HepG2 (cell line): Measurements from ENCODE around the gene PTGER3. TPM values are rescaled to one million over a fixed set of nuclear protein-coding genes. Genes with fewer than 3 reads are reported as not detected.

ENCODE experiments used
- ATAC-seq: fragments of 200-7000 bp; cut with Tn5 transposase; 3 replicates; pipeline ENCODE4 v1.9.1; 2020; ENCODE audit warnings: mild to moderate bottlenecking, moderate library complexity
- BruUV-seq: library from RNA; stranded (reverse); fragments of 400-500 nt; replicated peaks from 2 replicates; lab custom pipeline; 2021; lab: Mats Ljungman, UMichigan
- CTCF ChIA-PET: fragments of 300-600 bp; formaldehyde crosslinking; extraction: SDS; loops from one replicate; lab custom pipeline; 2021; ENCODE audit warnings: low total read pairs, inconsistent platforms, low intra/inter-chr PET ratio; lab: Yijun Ruan, JAX
- POLR2A ChIA-PET: fragments of 350-600 bp; sonication (Branson Sonifier 250); formaldehyde crosslinking; loops from one replicate; lab custom pipeline; 2020; ENCODE audit warnings: antibody characterized with exemption, inconsistent platforms; lab: Yijun Ruan, JAX
- DNase-seq: peaks from one replicate; pipeline ENCODE4 v3.0.0-alpha.2; 2015; ENCODE audit warnings: low spot score
- FAIRE-seq: peaks from 3 replicates; lab custom pipeline; 2011; peaks lifted over from hg19 to GRCh38; lab: Jason Lieb, UNC
- H2AFZ ChIP-seq: one replicate; pipeline ENCODE4 v1.6.1; 2011; ENCODE audit warnings: low read length, inconsistent platforms
- H3K27ac ChIP-seq: fragments of 300-600 bp; 3 replicates; pipeline ENCODE4 v1.8.0; 2011; ENCODE audit warnings: mixed run types, mild to moderate bottlenecking, mixed read lengths, low read length, inconsistent platforms; ENCODE audit not compliant: insufficient read depth; ENCODE audit errors: extremely low read length
- H3K27me3 ChIP-seq, 2 experiments: fragments of 200-600 bp in 1 of 2; 2 replicates in 1 of 2; 3 replicates in 1 of 2; pipeline versions ENCODE4 v1.6.0 to v1.8.0; 2011; ENCODE audit warnings: low read length in 2 of 2, mild to moderate bottlenecking in 2 of 2, moderate library complexity in 2 of 2, inconsistent platforms in 1 of 2; ENCODE audit not compliant: insufficient read depth in 2 of 2, control insufficient read depth in 1 of 2
- H3K36me3 ChIP-seq, 2 experiments: fragments of 200-600 bp in 1 of 2; replicated peaks in 1 of 2; 2 replicates in 1 of 2; 3 replicates in 1 of 2; pipeline versions ENCODE4 v1.5.1 to v1.8.0; 2011; ENCODE audit warnings: low read length in 2 of 2, inconsistent platforms in 1 of 2; ENCODE audit not compliant: insufficient read depth in 2 of 2, control insufficient read depth in 1 of 2
- H3K4me1 ChIP-seq: 2 replicates; pipeline ENCODE4 v1.5.1; 2012; ENCODE audit warnings: low read length, inconsistent platforms; ENCODE audit not compliant: insufficient read depth
- H3K4me2 ChIP-seq: 2 replicates; pipeline ENCODE4 v1.6.0; 2011; ENCODE audit warnings: low read depth, low read length, inconsistent platforms
- H3K4me3 ChIP-seq, 3 experiments: fragments of 200-600 bp in 1 of 3; sonication (generic), shearing (Covaris generic) in 1 of 3; replicated peaks in 1 of 3; 2 replicates each; pipeline ENCODE4 v1.5.1; 2011 to 2016; ENCODE audit warnings: low read length in 3 of 3, inconsistent platforms in 2 of 3, low read depth in 2 of 3, mild to moderate bottlenecking in 2 of 3, control low read depth in 1 of 3, mixed read lengths in 1 of 3; ENCODE audit not compliant: insufficient read depth in 1 of 3
- H3K79me2 ChIP-seq: one replicate; pipeline ENCODE4 v1.6.1; 2011; ENCODE audit warnings: low read length, inconsistent platforms; ENCODE audit not compliant: insufficient read depth
- H3K9ac ChIP-seq: 2 replicates; pipeline ENCODE4 v1.6.0; 2011; ENCODE audit warnings: mild to moderate bottlenecking, low read depth, low read length, inconsistent platforms; ENCODE audit not compliant: insufficient read depth
- H3K9me3 ChIP-seq: 2 replicates; pipeline ENCODE4 v1.5.1; 2012; ENCODE audit warnings: mild to moderate bottlenecking, low read length
- H4K20me1 ChIP-seq: 2 replicates; pipeline ENCODE4 v1.6.0; 2011; ENCODE audit warnings: inconsistent platforms, mild to moderate bottlenecking, low read length, moderate library complexity; ENCODE audit not compliant: insufficient read depth
- IRF2 ChIP-seq: IDR thresholded peaks from 2 replicates; pipeline ENCODE4 v1.6.1; 2018; ENCODE audit warnings: missing genetic modification reagents, missing compliant biosample characterization
- PAWR ChIP-seq: sonication (generic); formaldehyde crosslinking; IDR thresholded peaks from 2 replicates; pipeline ENCODE4 v1.4.0; 2020; ENCODE audit warnings: missing genetic modification reagents, mild to moderate bottlenecking, borderline replicate concordance
- SYNCRIP ChIP-seq: fragments of 200-400 bp; formaldehyde crosslinking; IDR thresholded peaks from 2 replicates; pipeline ENCODE4 v1.6.1; 2018; ENCODE audit warnings: mild to moderate bottlenecking, low read depth, low read length; ENCODE audit not compliant: insufficient read depth
- TRIM24 ChIP-seq: sonication (generic); formaldehyde crosslinking; IDR thresholded peaks from 2 replicates; pipeline ENCODE4 v1.8.0; 2022; ENCODE audit warnings: mild to moderate bottlenecking, missing genetic modification reagents
- WGBS: methylation state at CpG from one replicate; pipeline ENCODE4 v1.1.6; 2017; ENCODE audit warnings: low lambda C conversion rate; 5-methylcytosine and 5-hydroxymethylcytosine counted together
- in situ Hi-C: cut with HindIII; loops from 2 replicates; pipeline ENCODE4 v1.10.0; 2017; ENCODE audit warnings: low pct_unique_long_range_greater_than_20kb; ENCODE audit not compliant: extremely low pct_ligation_motif_present
- intact Hi-C: fragments of 100-400 bp; cut with micrococcal nuclease; formaldehyde crosslinking; loops from one replicate; pipeline ENCODE4 v1.10.0; 2022; ENCODE audit not compliant: unreplicated experiment
- polyA plus RNA-seq, 8 experiments: library from polyadenylated mRNA; depleted of rRNA in 3 of 8; stranded (reverse) in 7 of 8; unstranded in 1 of 8; fragments of >200 nt; fragmentation: Illumina TruSeq in 4 of 8; extraction: Trizol in 4 of 8; gene quantifications; 2 replicates each; pipeline versions ENCODE4 v1.2.1 to v1.2.3, GENCODE V29; 2011 to 2016; ENCODE audit warnings: low read depth in 4 of 8, missing spikeins in 1 of 8, mixed read lengths in 1 of 8; ENCODE audit not compliant: insufficient read depth in 1 of 8
- total RNA-seq, 5 experiments: library from RNA; depleted of rRNA; stranded (reverse); fragments of >200 nt; fragmentation: Illumina TruSeq; extraction: Trizol; gene quantifications; 2 replicates each; pipeline ENCODE4 v1.2.3, GENCODE V29; 2016; ENCODE audit warnings: low read depth in 1 of 5
- TF ChIP-seq, protein P1 (sequence below): sonication (generic); formaldehyde crosslinking; IDR thresholded peaks from 2 replicates; pipeline ENCODE4 v1.4.0; 2020; ENCODE audit warnings: missing genetic modification reagents
- TF ChIP-seq, protein P2 (sequence below): sonication (generic); formaldehyde crosslinking; IDR thresholded peaks from 2 replicates; pipeline ENCODE4 v1.4.0; 2020; ENCODE audit warnings: mild to moderate bottlenecking, missing genetic modification reagents, borderline replicate concordance

The PTGER3 gene
- total and polyA plus RNA-seq, 2 of the 13 experiments (the other 11 are each of a cell fraction or from before 2014, with no cell fraction given), result 0.01 TPM; not detected in 1

DNA sequence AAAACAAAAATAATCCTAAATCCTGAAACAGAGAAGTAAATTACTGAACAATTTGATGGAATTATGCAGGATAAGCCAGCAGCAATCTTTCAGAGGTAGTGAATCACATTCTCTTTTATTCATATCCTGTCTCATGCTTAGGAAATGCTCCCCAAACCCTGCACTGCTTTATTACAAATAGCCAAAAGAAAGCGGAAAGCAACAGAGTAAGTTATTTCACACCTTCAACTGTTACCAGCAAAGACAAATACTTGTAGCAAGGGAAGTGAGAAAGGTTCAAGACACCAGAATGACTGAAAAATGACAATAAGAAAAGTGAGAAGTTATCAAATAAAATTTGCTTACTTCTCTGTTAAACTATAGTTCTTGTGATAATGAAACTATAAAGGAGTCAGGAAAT is 27.1 kb upstream of the PTGER3 start:
- Histone ChIP-seq H4K20me1 (peaks cover 29% of the 10 kb centered on the region), H3K27me3 (no peaks in the 10 kb centered on the region), H2AFZ (no peak overlapping the region), H3K4me3 (no peak overlapping the region)
- FAIRE-seq, result no peak
- WGBS, result 97% methylated on average over 1 of the region's 1 CpG
- in situ Hi-C loops, result loop anchor here (25.0 kb wide), 1 partner anchor 963 kb away; no protein-coding TSS in a partner anchor
- TF ChIP-seq, protein P1, sequence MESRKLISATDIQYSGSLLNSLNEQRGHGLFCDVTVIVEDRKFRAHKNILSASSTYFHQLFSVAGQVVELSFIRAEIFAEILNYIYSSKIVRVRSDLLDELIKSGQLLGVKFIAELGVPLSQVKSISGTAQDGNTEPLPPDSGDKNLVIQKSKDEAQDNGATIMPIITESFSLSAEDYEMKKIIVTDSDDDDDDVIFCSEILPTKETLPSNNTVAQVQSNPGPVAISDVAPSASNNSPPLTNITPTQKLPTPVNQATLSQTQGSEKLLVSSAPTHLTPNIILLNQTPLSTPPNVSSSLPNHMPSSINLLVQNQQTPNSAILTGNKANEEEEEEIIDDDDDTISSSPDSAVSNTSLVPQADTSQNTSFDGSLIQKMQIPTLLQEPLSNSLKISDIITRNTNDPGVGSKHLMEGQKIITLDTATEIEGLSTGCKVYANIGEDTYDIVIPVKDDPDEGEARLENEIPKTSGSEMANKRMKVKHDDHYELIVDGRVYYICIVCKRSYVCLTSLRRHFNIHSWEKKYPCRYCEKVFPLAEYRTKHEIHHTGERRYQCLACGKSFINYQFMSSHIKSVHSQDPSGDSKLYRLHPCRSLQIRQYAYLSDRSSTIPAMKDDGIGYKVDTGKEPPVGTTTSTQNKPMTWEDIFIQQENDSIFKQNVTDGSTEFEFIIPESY (CRISPR knock-in tag), result no peak
- TF ChIP-seq, protein P2, sequence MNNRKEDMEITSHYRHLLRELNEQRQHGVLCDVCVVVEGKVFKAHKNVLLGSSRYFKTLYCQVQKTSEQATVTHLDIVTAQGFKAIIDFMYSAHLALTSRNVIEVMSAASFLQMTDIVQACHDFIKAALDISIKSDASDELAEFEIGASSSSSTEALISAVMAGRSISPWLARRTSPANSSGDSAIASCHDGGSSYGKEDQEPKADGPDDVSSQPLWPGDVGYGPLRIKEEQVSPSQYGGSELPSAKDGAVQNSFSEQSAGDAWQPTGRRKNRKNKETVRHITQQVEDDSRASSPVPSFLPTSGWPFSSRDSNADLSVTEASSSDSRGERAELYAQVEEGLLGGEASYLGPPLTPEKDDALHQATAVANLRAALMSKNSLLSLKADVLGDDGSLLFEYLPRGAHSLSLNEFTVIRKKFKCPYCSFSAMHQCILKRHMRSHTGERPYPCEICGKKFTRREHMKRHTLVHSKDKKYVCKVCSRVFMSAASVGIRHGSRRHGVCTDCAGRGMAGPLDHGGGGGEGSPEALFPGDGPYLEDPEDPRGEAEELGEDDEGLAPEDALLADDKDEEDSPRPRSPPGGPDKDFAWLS (CRISPR knock-in tag), result no peak
- TF ChIP-seq TRIM24 (CRISPR knock-in tag) (no peak), PAWR (CRISPR knock-in tag) (no peak), IRF2 (no peak), SYNCRIP (no peak)
- TF ChIP-seq, all 625 proteins: peak for 0
- Histone ChIP-seq H3K27ac (no peak overlapping the region), H3K4me2 (no peak overlapping the region), H3K4me1 (peaks cover 20% of the 10 kb centered on the region), H3K36me3 (peaks cover 15 to 75% of the 10 kb centered on the region in 2 experiments), H3K9me3 (no peaks in the 10 kb centered on the region), H3K9ac (no peak overlapping the region), H3K79me2 (peaks cover 37% of the 10 kb centered on the region)
- intact Hi-C loops, result no loop called here
- ChIA-PET POLR2A (no interaction called here), CTCF (no interaction called here)
- ATAC-seq (no peak), DNase-seq (no peak)
- no TSS peak for BruUV-seq
